Omental fat pad (tissue), 4 donors: ENCODE data around the gene BLTP2. TPM values are rescaled to one million over a fixed set of nuclear protein-coding genes. Genes with fewer than 3 reads are reported as not detected.

Experiments used
- ATAC-seq: fragments of 150-250 bp; one replicate; pipeline ENCODE4 v1.9.1; 2016; ENCODE audit warnings: mild to moderate bottlenecking, moderate library complexity; ENCODE audit not compliant: low FRiP score
- DNase-seq: peaks from one replicate; pipeline ENCODE4 v3.0.0-alpha.2; 2019; ENCODE audit warnings: low spot score
- CTCF ChIP-seq, 3 donors: fragments of 450-650 bp; IDR thresholded peaks; one replicate each; pipeline ENCODE4 v1.5.1; 2016 to 2017; ENCODE audit warnings: antibody characterized with exemption in 3 of 3, mild to moderate bottlenecking in 3 of 3, moderate library complexity in 2 of 3
- total RNA-seq, 4 donors: library from RNA; depleted of rRNA; stranded (reverse); fragments of >200 nt; gene quantifications; one replicate each; pipeline ENCODE4 v1.1.0, GENCODE V29; 2016

The BLTP2 gene
- total RNA-seq, 4 donors from 2014 or later: 113 to 141 (median 121) TPM

- DNase-seq (no peak), ATAC-seq (no peak)
- TF ChIP-seq CTCF (IDR thresholded peaks at IDR 0.05): no peak
These were observed 37.7 kb upstream of the BLTP2 start for GRCh38 chr17:28682655-28683054.

- no peak for TF ChIP-seq CTCF (IDR thresholded peaks at IDR 0.05)
- DNase-seq: no peak
- no peak for ATAC-seq
These were observed 31.0 kb upstream of the BLTP2 start for GRCh38 chr17:28675980-28676379.

- ATAC-seq (no peak), DNase-seq (no peak)
- TF ChIP-seq CTCF (IDR thresholded peaks at IDR 0.05): no peak
These were observed 30.5 kb upstream of the BLTP2 start for GRCh38 chr17:28675490-28675889.

- no peak for ATAC-seq
- no peak for TF ChIP-seq CTCF (IDR thresholded peaks at IDR 0.05)
- no peak for DNase-seq
These were observed 25.0 kb upstream of the BLTP2 start for GRCh38 chr17:28669918-28670317.

GRCh38 chr17:28667870-28668269 is 22.9 kb upstream of the BLTP2 start:
- ATAC-seq (no peak), DNase-seq (no peak)
- no peak for TF ChIP-seq CTCF (IDR thresholded peaks at IDR 0.05)

GRCh38 chr17:28665994-28666393 is 21.0 kb upstream of the BLTP2 start:
- no peak for ATAC-seq
- no peak for TF ChIP-seq CTCF (IDR thresholded peaks at IDR 0.05)
- DNase-seq: no peak

- TF ChIP-seq CTCF (IDR thresholded peaks at IDR 0.05): no peak
- DNase-seq (no peak), ATAC-seq (no peak)
These were observed 18.8 kb upstream of the BLTP2 start for GRCh38 chr17:28663723-28664122.
